Esophagus muscularis mucosa (tissue), 4 donors: ENCODE measurements around the gene AKAP14. TPM values are rescaled to one million over a fixed set of nuclear protein-coding genes. Genes with fewer than 3 reads are reported as not detected.
"Not testable (repeated sequence)": the region's sequence is repeated elsewhere in the genome, so short reads cannot be mapped to it uniquely, and the experiment has no call there.

Source experiments
- DNase-seq: peaks from one replicate; pipeline ENCODE4 v3.0.0-alpha.2; 2017; ENCODE audit errors: extremely low spot score
- H3K27ac ChIP-seq, 4 donors: fragments of 200-600 bp; sonication (generic); replicated peaks in 1 of 4; 1 replicate in 3 of 4; 2 replicates in 1 of 4; pipeline ENCODE4 v1.5.1; 2016 to 2019; ENCODE audit warnings: mild to moderate bottlenecking in 1 of 4
- H3K27me3 ChIP-seq, 4 donors: fragments of 200-600 bp; sonication (generic); one replicate each; pipeline versions ENCODE4 v1.5.1 to v1.6.0; 2016 to 2019
- H3K36me3 ChIP-seq, 4 donors: fragments of 200-600 bp; sonication (generic); one replicate each; pipeline ENCODE4 v1.5.1; 2016 to 2019
- H3K4me1 ChIP-seq, 4 donors: fragments of 200-600 bp; sonication (generic); one replicate each; pipeline ENCODE4 v1.5.1; 2016 to 2019
- H3K4me3 ChIP-seq, 4 donors: fragments of 200-600 bp; sonication (generic); 1 replicate in 2 of 4; 2 replicates in 2 of 4; pipeline ENCODE4 v1.5.1; 2016 to 2019; ENCODE audit warnings: mild to moderate bottlenecking in 4 of 4, moderate library complexity in 1 of 4
- H3K9me3 ChIP-seq, 4 donors: fragments of 200-600 bp; sonication (generic); 1 replicate in 3 of 4; 2 replicates in 1 of 4; pipeline ENCODE4 v1.5.1; 2016 to 2019
- CTCF ChIP-seq, 3 experiments: fragments of 200-600 bp in 2 of 3; fragments of 450-650 bp in 1 of 3; sonication (generic) in 2 of 3; IDR thresholded peaks; one replicate each; pipeline ENCODE4 v1.5.1; 2017 to 2019; ENCODE audit warnings: antibody characterized with exemption in 3 of 3, mild to moderate bottlenecking in 2 of 3, moderate library complexity in 1 of 3
- EP300 ChIP-seq: sonication (generic); formaldehyde crosslinking; IDR thresholded peaks from one replicate; pipeline ENCODE4 v1.6.1; 2017; ENCODE audit warnings: antibody characterized with exemption
- POLR2A ChIP-seq: fragments of 450-650 bp; IDR thresholded peaks from one replicate; pipeline ENCODE4 v1.6.1; 2017; ENCODE audit warnings: antibody characterized with exemption, moderate library complexity, mild to moderate bottlenecking, low read depth
- POLR2AphosphoS5 ChIP-seq, 2 donors: sonication (generic); formaldehyde crosslinking; IDR thresholded peaks; one replicate each; pipeline ENCODE4 v1.6.1; 2017; ENCODE audit warnings: antibody characterized with exemption in 2 of 2
- WGBS: methylation state at CpG from one replicate; pipeline ENCODE4 v1.1.5; 2018; 5-methylcytosine and 5-hydroxymethylcytosine counted together
- intact Hi-C: fragments of 100-400 bp; cut with DNase I; formaldehyde crosslinking; loops from one replicate; pipeline ENCODE4 v1.15.1; 2023
- total RNA-seq, 4 donors: library from RNA; depleted of rRNA; stranded (reverse); fragments of >200 nt; gene quantifications; one replicate each; pipeline versions ENCODE4 v1.1.0 to v1.2.1, GENCODE V29; 2016

The AKAP14 gene
- total RNA-seq, 4 donors from 2014 or later, result not detected

- no peak for TF ChIP-seq POLR2A
- no peak for TF ChIP-seq POLR2AphosphoS5 (IDR thresholded peaks at IDR 0.05)
- TF ChIP-seq EP300, result no peak
- no peak for TF ChIP-seq CTCF (IDR thresholded peaks at IDR 0.05)
- Histone ChIP-seq H3K9me3 (no peaks in the 10 kb centered on the region), H3K4me3 (no peak overlapping the region), H3K27me3 (peaks cover 0 to 5% (median 0%) of the 10 kb centered on the region in 4 donors), H3K27ac (no peak overlapping the region), H3K36me3 (no peaks in the 10 kb centered on the region), H3K4me1 (no peaks in the 10 kb centered on the region)
- no peak for DNase-seq
- intact Hi-C loops, result no loop called here
These were observed 64.9 kb downstream of the AKAP14 start for GRCh38 chrX:119960625-119961024.

- WGBS, result 88% methylated on average over 1 of the region's 1 CpG
- DNase-seq, H3K9me3 ChIP-seq, H3K27me3 ChIP-seq, H3K27ac ChIP-seq, H3K4me1 ChIP-seq, H3K36me3 ChIP-seq, H3K4me3 ChIP-seq, intact Hi-C loops: not testable (repeated sequence)
These were observed 71.1 kb downstream of the AKAP14 start for GRCh38 chrX:119966837-119967236.

Other genes with a start within 250 kb of the AKAP14 start
- gene SEPTIN6, start 202.7 kb upstream of the AKAP14 start, total RNA-seq, result 10 to 100 TPM; 51.5 to 67.2 (median 60.5) TPM
- gene SOWAHD, start 137.3 kb upstream of the AKAP14 start, total RNA-seq, result not detected
- gene RPL39, start 104.3 kb upstream of the AKAP14 start, total RNA-seq, result 1,000 to 10,000 TPM in 3 of 4 donors, 100 to 1,000 TPM in 1; 593 to 7,104 (median 2,426) TPM
- gene UPF3B, start 42.9 kb upstream of the AKAP14 start, total RNA-seq, result 1 to 10 TPM; 4.1 to 7.1 (median 4.9) TPM
- gene RNF113A, start 24.2 kb upstream of the AKAP14 start, total RNA-seq, result 10 to 100 TPM in 3 of 4 donors, 1 to 10 TPM in 1; 9.1 to 14.9 (median 12.7) TPM
- gene NDUFA1, start 24.1 kb upstream of the AKAP14 start, total RNA-seq, result 10 to 100 TPM; 61.1 to 90.9 (median 65.5) TPM
- 1 to 10 TPM; 5.3 to 7.1 (median 6.6) TPM for gene NKAP, start 47.9 kb downstream of the AKAP14 start, total RNA-seq
- not detected for gene RHOXF2B, start 181.8 kb downstream of the AKAP14 start, total RNA-seq
- gene RHOXF1, start 220.0 kb downstream of the AKAP14 start, total RNA-seq, result not detected